Heart left ventricle (tissue), 16 donors: ENCODE data around the gene TMOD4. TPM values are rescaled to one million over a fixed set of nuclear protein-coding genes. Genes with fewer than 3 reads are reported as not detected.

ENCODE experiments used
- ATAC-seq, 4 donors: fragments of 200-7000 bp; cut with Tn5 transposase; one replicate each; pipeline ENCODE4 v1.9.1; 2020 to 2022; ENCODE audit warnings: moderate library complexity in 4 of 4, mild to moderate bottlenecking in 3 of 4, moderate number of reproducible peaks in 1 of 4
- DNase-seq, 5 donors: peaks; one replicate each; pipeline ENCODE4 v3.0.0-alpha.2; 2020
- H3K27ac ChIP-seq, 12 donors: fragments of 200-600 bp; sonication (generic) in 4 of 12; one replicate each; pipeline versions ENCODE4 v1.5.0 to v1.8.0; 2016 to 2022; ENCODE audit warnings: mild to moderate bottlenecking in 2 of 12
- H3K27me3 ChIP-seq, 9 donors: fragments of 200-600 bp; sonication (generic) in 2 of 9; one replicate each; pipeline versions ENCODE4 v1.5.1 to v1.8.0; 2016 to 2022; ENCODE audit warnings: mild to moderate bottlenecking in 3 of 9
- H3K36me3 ChIP-seq, 9 donors: fragments of 200-600 bp; sonication (generic) in 2 of 9; one replicate each; pipeline versions ENCODE4 v1.5.0 to v1.8.0; 2018 to 2022; ENCODE audit warnings: mild to moderate bottlenecking in 2 of 9
- H3K4me1 ChIP-seq, 12 donors: fragments of 200-600 bp; sonication (generic) in 4 of 12; one replicate each; pipeline versions ENCODE4 v1.5.0 to v1.8.0; 2016 to 2022; ENCODE audit warnings: mild to moderate bottlenecking in 3 of 12
- H3K4me3 ChIP-seq, 12 donors: fragments of 200-600 bp; sonication (generic) in 4 of 12; one replicate each; pipeline versions ENCODE4 v1.5.0 to v1.8.0; 2017 to 2022; ENCODE audit warnings: mild to moderate bottlenecking in 9 of 12, moderate library complexity in 4 of 12
- H3K9me3 ChIP-seq, 12 donors: fragments of 200-600 bp; sonication (generic) in 4 of 12; one replicate each; pipeline versions ENCODE4 v1.5.0 to v1.8.0; 2016 to 2022; ENCODE audit warnings: mild to moderate bottlenecking in 1 of 12
- CTCF ChIP-seq, 12 donors: fragments of 200-600 bp; sonication (generic) in 4 of 12; IDR thresholded peaks; one replicate each; pipeline versions ENCODE4 v1.5.0 to v1.8.0; 2018 to 2022; ENCODE audit warnings: antibody characterized with exemption in 12 of 12, mild to moderate bottlenecking in 5 of 12
- POLR2A ChIP-seq, 2 donors: fragments of 450-650 bp; IDR thresholded peaks; one replicate each; pipeline ENCODE4 v1.6.1; 2017; ENCODE audit warnings: antibody characterized with exemption in 2 of 2, mild to moderate bottlenecking in 2 of 2, moderate library complexity in 2 of 2
- WGBS, 4 donors: extraction: QIAGEN DNeasy Blood & Tissue Kit in 2 of 4; methylation state at CpG; one replicate each; pipeline versions ENCODE4 v1.1.5 to v1.1.7; 2013 to 2018; 5-methylcytosine and 5-hydroxymethylcytosine counted together
- intact Hi-C, 10 donors: fragments of 100-400 bp; cut with DNase I; formaldehyde crosslinking; loops; one replicate each; pipeline versions ENCODE4 v1.11.1 to v1.14.2; 2022
- polyA plus RNA-seq, 2 donors: library from polyadenylated mRNA; stranded (reverse); fragments of 200-250 nt; gene quantifications; one replicate each; pipeline ENCODE4 v1.2.3, GENCODE V29; 2013
- total RNA-seq, 9 donors: library from RNA; depleted of rRNA in 2 of 9; stranded (reverse); fragments of >200 nt in 2 of 9; fragmentation: NEBNext Ultra II Directional in 3 of 9; extraction: Animal tissue kit (Norgen Biotek cat#: 25700) in 3 of 9; gene quantifications; one replicate each; pipeline versions ENCODE4 v1.1.0 to v1.2.4, GENCODE V29; 2016 to 2023
- donor health status: ischemic (EF 13 %, LVEDD 7.1; RV severe dilation, severe dysfunction).
- donor health status: healthy with polysubstance abuse.
- donor health status: DM: no; HTN: yes; CAD: no.
- donor health status: DM: no; HTN: no; CAD: no.
- donor health status: ischemic (EF 25% LVEDD 6.9; RV normal size, moderate dysfunction).
- donor health status: ischemic (EF 25% LVEDD 5.7; RV mildly dilated, moderate dysfunction).
- donor health status: healthy.
- donor health status: DM: yes; HTN: yes; CAD: no.
- donor health status: ischemic (EF 35%, LVEDD 5.7; RV mildly dilated, moderate dysfunction).
- donor health status: nonischemic (EF 11% LVEDD 7.7; RV severe dilation, severe dysfunction).
- donor health status: DM: yes; HTN: yes; CAD: no.
- donor health status: PGD.
- donor health status: ischemic (EF 29% LVEDD 5.4; RV normal size, mild dysfunction).
- donor health status: nonischemic (EF 23%, LVEDD 6.1; RV moderate dilation, normal function).

The TMOD4 gene
- total and polyA plus RNA-seq, 11 donors = 0.37 to 0.61 (median 0.50) TPM; not detected in 8

- H3K4me1 ChIP-seq = peaks cover 13 to 47% (median 37%) of the 10 kb centered on the region in 12 donors
- H3K9me3 ChIP-seq = no peaks in the 10 kb centered on the region
- intact Hi-C loops = loop anchor here in 2 of 10 donors (2.0 to 10.0 kb wide), 3 partner anchors 18 to 140 kb away; partner anchors contain the start of genes LYSMD1 (in 1 of the 2), MINDY1 (in 1 of the 2) and PRUNE1 (in 1 of the 2)
Measured at GRCh38 chr1:151147132-151147503, 28.7 kb downstream of the TMOD4 start.

GRCh38 chr1:151146412-151147131, 29.2 kb downstream of the TMOD4 start, which contains the start of gene SEMA6C:
SEMA6C (minus strand) TSS chr1:151146631; CDS start chr1:151142621, 4,010 bp downstream.
- WGBS, 4 donors = 0 to 1% (median 0%) methylated on average over 36 to 61 of the region's 61 CpGs
- Histone ChIP-seq H3K27ac (peak within 1 kb of the TSS; percentile 79 to 92 (median 87)), H3K36me3 (peaks cover 0 to 10% (median 3%) of the 10 kb centered on the region in 9 donors), H3K27me3 (peaks cover 0 to 5% (median 0%) of the 10 kb centered on the region in 9 donors), H3K9me3 (no peaks in the 10 kb centered on the region), H3K4me1 (peaks cover 13 to 53% (median 39%) of the 10 kb centered on the region in 12 donors), H3K4me3 (peak within 1 kb of the TSS; percentile 66 to 97 (median 84))
- intact Hi-C loops = loop anchor here in 2 of 10 donors (2.0 to 10.0 kb wide), 3 partner anchors 18 to 139 kb away; partner anchors contain the start of genes LYSMD1 (in 1 of the 2), MINDY1 (in 1 of the 2) and PRUNE1 (in 1 of the 2)
- DNase-seq = peak; percentile 97 to 98 (median 98)
- peak; percentile 94 to 97 for TF ChIP-seq POLR2A (IDR thresholded peaks at IDR 0.05)
- no peak for TF ChIP-seq CTCF (IDR thresholded peaks at IDR 0.05)
- ATAC-seq = peak; percentile 93 to 95 (median 93)

More at GRCh38 chr1:151147132-151147503, 28.7 kb downstream of the TMOD4 start:
- ATAC-seq (peak in 1 of 4 donors; percentile 0), DNase-seq (no peak)
- H3K27me3 ChIP-seq = peaks cover 0 to 5% (median 0%) of the 10 kb centered on the region in 9 donors
- peak overlapping the region; percentile 0 to 92 (median 87) for H3K27ac ChIP-seq
- peaks cover 0 to 6% (median 0%) of the 10 kb centered on the region in 9 donors for H3K36me3 ChIP-seq
- WGBS, 4 donors = 2 to 12% (median 9%) methylated on average over 7 of the region's 7 CpGs
- TF ChIP-seq POLR2A (IDR thresholded peaks at IDR 0.05) (no peak), CTCF (IDR thresholded peaks at IDR 0.05) (no peak)
- H3K4me3 ChIP-seq = peak overlapping the region; percentile 66 to 97 (median 84)

- 0 to 2% (median 1%) methylated on average over 11 to 26 of the region's 26 CpGs for WGBS, 4 donors
- intact Hi-C loops = loop anchor here in 2 of 10 donors (2.0 to 10.0 kb wide), 3 partner anchors 19 to 139 kb away; partner anchors contain the start of genes LYSMD1 (in 1 of the 2), MINDY1 (in 1 of the 2) and PRUNE1 (in 1 of the 2)
- peak overlapping the region; percentile 79 to 92 (median 87) for H3K27ac ChIP-seq
Measured at GRCh38 chr1:151146072-151146411, 29.7 kb downstream of the TMOD4 start.

GRCh38 chr1:151145304-151146071, 30.3 kb downstream of the TMOD4 start:
- Histone ChIP-seq H3K36me3 (peaks cover 0 to 16% (median 3%) of the 10 kb centered on the region in 9 donors), H3K4me3 (peak overlapping the region; percentile 66 to 97 (median 84)), H3K4me1 (peaks cover 13 to 58% (median 39%) of the 10 kb centered on the region in 12 donors), H3K27me3 (peaks cover 0 to 5% (median 0%) of the 10 kb centered on the region in 9 donors), H3K27ac (peak overlapping the region; percentile 79 to 92 (median 87)), H3K9me3 (no peaks in the 10 kb centered on the region)
- 2 to 7% (median 4%) methylated on average over 37 to 43 of the region's 43 CpGs for WGBS, 4 donors
- intact Hi-C loops = loop anchor here in 2 of 10 donors (2.0 to 10.0 kb wide), 3 partner anchors 19 to 138 kb away; partner anchors contain the start of genes LYSMD1 (in 1 of the 2), MINDY1 (in 1 of the 2) and PRUNE1 (in 1 of the 2)
- ATAC-seq (peak in 3 of 4 donors; percentile 0 to 4 (median 1)), DNase-seq (peak in 4 of 5 donors; percentile 45 to 72 (median 54))
- no peak for TF ChIP-seq POLR2A (IDR thresholded peaks at IDR 0.05)
- TF ChIP-seq CTCF (IDR thresholded peaks at IDR 0.05) = no peak

More at GRCh38 chr1:151146072-151146411, 29.7 kb downstream of the TMOD4 start:
- Histone ChIP-seq H3K4me1 (peaks cover 13 to 58% (median 39%) of the 10 kb centered on the region in 12 donors), H3K4me3 (peak overlapping the region; percentile 66 to 97 (median 84)), H3K9me3 (no peaks in the 10 kb centered on the region), H3K36me3 (peaks cover 0 to 15% (median 3%) of the 10 kb centered on the region in 9 donors), H3K27me3 (peaks cover 0 to 5% (median 0%) of the 10 kb centered on the region in 9 donors)
- DNase-seq = no peak
- ATAC-seq = peak in 3 of 4 donors; percentile 1 to 2 (median 1)
- no peak for TF ChIP-seq POLR2A (IDR thresholded peaks at IDR 0.05)
